Suprapubic skin (tissue), 3 donors: ENCODE results near the gene URI1.

Source experiments
- POLR2A ChIP-seq, 2 donors: fragments of 450-650 bp; IDR thresholded peaks; one replicate each; pipeline ENCODE4 v1.6.1; 2017; ENCODE audit warnings: antibody characterized with exemption in 2 of 2, mild to moderate bottlenecking in 2 of 2, moderate library complexity in 2 of 2
- TF ChIP-seq, protein P1 (sequence below), 2 donors: fragments of 200-600 bp in 1 of 2; fragments of 450-650 bp in 1 of 2; sonication (generic) in 1 of 2; IDR thresholded peaks; one replicate each; pipeline ENCODE4 v1.5.1; 2016 to 2019; ENCODE audit warnings: antibody characterized with exemption in 2 of 2, mild to moderate bottlenecking in 1 of 2, moderate library complexity in 1 of 2

DNA sequence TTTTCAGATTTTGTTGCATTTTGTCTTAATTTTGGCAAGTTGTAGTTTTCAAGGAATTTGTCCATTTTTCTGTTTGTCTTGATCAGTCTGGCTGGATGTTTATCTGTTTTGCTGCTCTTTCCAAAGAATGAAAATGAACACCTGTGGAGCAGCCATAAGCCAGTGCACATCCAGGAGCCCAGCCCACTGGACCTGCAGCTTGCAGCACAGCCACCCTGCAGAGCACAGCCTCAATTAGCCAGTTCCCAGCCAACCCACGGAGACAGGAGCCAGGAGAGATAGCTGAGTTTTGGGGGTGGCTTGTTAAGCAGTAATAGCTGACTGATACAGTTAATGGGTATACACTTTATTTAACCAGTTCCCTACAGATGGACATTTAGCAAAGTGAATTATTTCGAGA lies 38.0 kb upstream of the URI1 start:
- TF ChIP-seq, protein P1, sequence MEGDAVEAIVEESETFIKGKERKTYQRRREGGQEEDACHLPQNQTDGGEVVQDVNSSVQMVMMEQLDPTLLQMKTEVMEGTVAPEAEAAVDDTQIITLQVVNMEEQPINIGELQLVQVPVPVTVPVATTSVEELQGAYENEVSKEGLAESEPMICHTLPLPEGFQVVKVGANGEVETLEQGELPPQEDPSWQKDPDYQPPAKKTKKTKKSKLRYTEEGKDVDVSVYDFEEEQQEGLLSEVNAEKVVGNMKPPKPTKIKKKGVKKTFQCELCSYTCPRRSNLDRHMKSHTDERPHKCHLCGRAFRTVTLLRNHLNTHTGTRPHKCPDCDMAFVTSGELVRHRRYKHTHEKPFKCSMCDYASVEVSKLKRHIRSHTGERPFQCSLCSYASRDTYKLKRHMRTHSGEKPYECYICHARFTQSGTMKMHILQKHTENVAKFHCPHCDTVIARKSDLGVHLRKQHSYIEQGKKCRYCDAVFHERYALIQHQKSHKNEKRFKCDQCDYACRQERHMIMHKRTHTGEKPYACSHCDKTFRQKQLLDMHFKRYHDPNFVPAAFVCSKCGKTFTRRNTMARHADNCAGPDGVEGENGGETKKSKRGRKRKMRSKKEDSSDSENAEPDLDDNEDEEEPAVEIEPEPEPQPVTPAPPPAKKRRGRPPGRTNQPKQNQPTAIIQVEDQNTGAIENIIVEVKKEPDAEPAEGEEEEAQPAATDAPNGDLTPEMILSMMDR (IDR thresholded peaks at IDR 0.05) = no peak
- no peak for TF ChIP-seq POLR2A (IDR thresholded peaks at IDR 0.05)
